Right lobe of liver (tissue), 6 donors: ENCODE data around the gene POLE4. TPM values are rescaled to one million over a fixed set of nuclear protein-coding genes. Genes with fewer than 3 reads are reported as not detected.

Experiments
- ATAC-seq, 4 donors: fragments of 200-7000 bp; cut with Tn5 transposase; one replicate each; pipeline ENCODE4 v1.9.1; 2020; ENCODE audit warnings: mild to moderate bottlenecking in 4 of 4, moderate library complexity in 4 of 4
- DNase-seq, 3 donors: peaks; one replicate each; pipeline ENCODE4 v3.0.0-alpha.2; 2020
- H3K27ac ChIP-seq, 3 donors: fragments of 200-600 bp; one replicate each; pipeline ENCODE4 v1.8.0; 2022
- H3K27me3 ChIP-seq, 2 donors: fragments of 200-600 bp; one replicate each; pipeline ENCODE4 v1.8.0; 2022
- H3K36me3 ChIP-seq, 4 donors: fragments of 200-600 bp; sonication (generic) in 1 of 4; one replicate each; pipeline versions ENCODE4 v1.5.1 to v1.8.0; 2017 to 2022; ENCODE audit warnings: control low read depth in 1 of 4
- H3K4me1 ChIP-seq, 4 donors: fragments of 200-600 bp; sonication (generic) in 1 of 4; one replicate each; pipeline versions ENCODE4 v1.5.1 to v1.8.0; 2017 to 2022; ENCODE audit warnings: control low read depth in 1 of 4
- H3K4me3 ChIP-seq, 3 donors: fragments of 200-600 bp; one replicate each; pipeline ENCODE4 v1.8.0; 2022
- H3K9me3 ChIP-seq, 4 donors: fragments of 200-600 bp; sonication (generic) in 1 of 4; one replicate each; pipeline versions ENCODE4 v1.5.1 to v1.8.0; 2017 to 2022; ENCODE audit warnings: control low read depth in 1 of 4
- CTCF ChIP-seq, 4 donors: fragments of 200-600 bp in 3 of 4; fragments of 450-650 bp in 1 of 4; IDR thresholded peaks; one replicate each; pipeline versions ENCODE4 v1.5.1 to v1.8.0; 2016 to 2022; ENCODE audit warnings: antibody characterized with exemption in 4 of 4, mild to moderate bottlenecking in 2 of 4
- POLR2A ChIP-seq: fragments of 450-650 bp; IDR thresholded peaks from one replicate; pipeline ENCODE4 v1.6.1; 2017; ENCODE audit warnings: antibody characterized with exemption, mild to moderate bottlenecking
- WGBS: methylation state at CpG from one replicate; pipeline ENCODE4 v1.1.6; 2018; ENCODE audit warnings: low coverage, low lambda C conversion rate; ENCODE audit not compliant: insufficient coverage; ENCODE audit errors: missing lambda C conversion rate; 5-methylcytosine and 5-hydroxymethylcytosine counted together
- intact Hi-C, 2 donors: fragments of 100-400 bp; cut with DNase I; formaldehyde crosslinking; loops; one replicate each; pipeline versions ENCODE4 v1.11.2 to v1.14.1; 2022
- total RNA-seq, 6 experiments: library from RNA; depleted of rRNA in 2 of 6; stranded (reverse); fragments of >200 nt in 2 of 6; fragmentation: NEBNext Ultra II Directional in 3 of 6; extraction: Animal tissue kit (Norgen Biotek cat#: 25700) in 3 of 6; gene quantifications; one replicate each; pipeline versions ENCODE4 v1.1.0 to v1.2.4, GENCODE V29; 2016 to 2023
- donor health status: DM: no; HTN: yes; CAD: no.
- donor health status: DM: no; HTN: no; CAD: no.
- donor health status: DM: no; HTN: no; CAD: no.
- donor health status: DM: no; HTN: yes; CAD: no.
- donor health status: DM: no; HTN: yes; CAD: no.

Gene POLE4
- total RNA-seq, 6 experiments from 2014 or later, result 9.8 to 31.4 (median 25.7) TPM

- no peak overlapping the region for H3K4me3 ChIP-seq
- H3K36me3 ChIP-seq, result no peaks in the 10 kb centered on the region
- no peaks in the 10 kb centered on the region for H3K4me1 ChIP-seq
- DNase-seq (no peak), ATAC-seq (no peak)
- H3K9me3 ChIP-seq, result no peaks in the 10 kb centered on the region
- intact Hi-C loops, result no loop called here
- H3K27ac ChIP-seq, result no peak overlapping the region
- no peaks in the 10 kb centered on the region for H3K27me3 ChIP-seq
- TF ChIP-seq CTCF (IDR thresholded peaks at IDR 0.05) (no peak), POLR2A (no peak)
- 59% methylated on average over 4 of the region's 4 CpGs for WGBS
Measured at GRCh38 chr2:74938264-74938663, 20.2 kb upstream of the POLE4 start.

GRCh38 chr2:74939919-74940812 lies 18.3 kb upstream of the POLE4 start:
- Histone ChIP-seq H3K4me1 (no peaks in the 10 kb centered on the region), H3K4me3 (no peak overlapping the region), H3K9me3 (no peaks in the 10 kb centered on the region), H3K27me3 (no peaks in the 10 kb centered on the region), H3K36me3 (no peaks in the 10 kb centered on the region), H3K27ac (no peak overlapping the region)
- TF ChIP-seq POLR2A, result no peak
- TF ChIP-seq CTCF (IDR thresholded peaks at IDR 0.05), result no peak
- ATAC-seq (no peak), DNase-seq (no peak)
- 89% methylated on average over 7 of the region's 7 CpGs for WGBS
- intact Hi-C loops, result no loop called here

- Histone ChIP-seq H3K27ac (no peak overlapping the region), H3K36me3 (no peaks in the 10 kb centered on the region), H3K9me3 (no peaks in the 10 kb centered on the region), H3K4me1 (no peaks in the 10 kb centered on the region), H3K27me3 (no peaks in the 10 kb centered on the region), H3K4me3 (no peak overlapping the region)
- intact Hi-C loops, result no loop called here
- no peak for DNase-seq
- WGBS, result 91% methylated on average over 3 of the region's 3 CpGs
- TF ChIP-seq CTCF (IDR thresholded peaks at IDR 0.05) (no peak), POLR2A (no peak)
- ATAC-seq, result no peak
Measured at GRCh38 chr2:74941284-74941683, 17.2 kb upstream of the POLE4 start.

DNA sequence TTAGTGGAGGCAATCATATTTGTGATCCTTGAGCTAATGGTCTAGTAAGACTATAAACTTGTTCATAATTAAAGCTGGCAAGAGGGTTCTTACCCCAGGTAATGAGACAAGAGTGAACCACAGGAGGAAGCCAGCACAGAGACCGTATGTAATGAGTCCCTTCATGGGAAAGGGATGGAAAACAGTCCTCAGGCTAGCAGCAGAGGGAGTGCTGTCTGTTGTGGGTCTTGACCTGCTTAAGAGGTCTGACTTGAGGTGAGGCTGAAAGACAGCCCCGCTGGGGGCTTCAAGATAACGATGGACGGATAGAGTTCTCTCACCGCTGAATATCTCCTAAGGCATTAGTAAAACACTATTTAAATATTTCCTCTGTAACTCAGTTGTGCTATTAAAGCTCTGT lies 16.2 kb upstream of the POLE4 start:
- TF ChIP-seq CTCF (IDR thresholded peaks at IDR 0.05), result no peak
- TF ChIP-seq POLR2A, result no peak
- WGBS, result 68% methylated on average over 5 of the region's 5 CpGs
- Histone ChIP-seq H3K27ac (no peak overlapping the region), H3K36me3 (no peaks in the 10 kb centered on the region), H3K27me3 (no peaks in the 10 kb centered on the region), H3K4me3 (no peak overlapping the region), H3K9me3 (no peaks in the 10 kb centered on the region), H3K4me1 (no peaks in the 10 kb centered on the region)
- intact Hi-C loops, result no loop called here
- DNase-seq (no peak), ATAC-seq (no peak)
